Measurements from ENCODE around the gene CHRNA1.
A peak's percentile ranks its signal among the peaks of the same experiment; 100 is the strongest.

CHRNA1 gene

GRCh38 chr2:174778085-174778981, 14.1 kb upstream of the CHRNA1 start:
- TF ChIP-seq CTCF (IDR thresholded peaks at IDR 0.05; ENCODE audit: low read length, missing control alignments), result no peak
- peak; percentile 97 for DNase-seq (ENCODE audit: low read depth)
- H3K4me3 ChIP-seq (replicated peaks; ENCODE audit: low read depth, low read length), result no peak overlapping the region

- DNase-seq (ENCODE audit: low read depth), result no peak
- TF ChIP-seq CTCF (IDR thresholded peaks at IDR 0.05; ENCODE audit: low read length, missing control alignments), result no peak
- H3K4me3 ChIP-seq (replicated peaks; ENCODE audit: low read depth, low read length), result no peak overlapping the region
These were observed 13.2 kb upstream of the CHRNA1 start for GRCh38 chr2:174777347-174778084.

GRCh38 chr2:174776675-174777074, 12.4 kb upstream of the CHRNA1 start:
- DNase-seq (ENCODE audit: low read depth), result no peak
- no peak overlapping the region for H3K4me3 ChIP-seq (replicated peaks; ENCODE audit: low read depth, low read length)
- TF ChIP-seq CTCF (IDR thresholded peaks at IDR 0.05; ENCODE audit: low read length, missing control alignments), result no peak

GRCh38 chr2:174776223-174776622, 12.0 kb upstream of the CHRNA1 start:
- no peak for DNase-seq (ENCODE audit: low read depth)
- H3K4me3 ChIP-seq (replicated peaks; ENCODE audit: low read depth, low read length), result no peak overlapping the region
- TF ChIP-seq CTCF (IDR thresholded peaks at IDR 0.05; ENCODE audit: low read length, missing control alignments), result peak; percentile 25

GRCh38 chr2:174775571-174775980, 11.3 kb upstream of the CHRNA1 start:
- DNase-seq (ENCODE audit: low read depth), result no peak
- TF ChIP-seq CTCF (IDR thresholded peaks at IDR 0.05; ENCODE audit: low read length, missing control alignments), result no peak
- no peak overlapping the region for H3K4me3 ChIP-seq (replicated peaks; ENCODE audit: low read depth, low read length)

GRCh38 chr2:174774886-174775285, 10.6 kb upstream of the CHRNA1 start:
- no peak for TF ChIP-seq CTCF (IDR thresholded peaks at IDR 0.05; ENCODE audit: low read length, missing control alignments)
- no peak for DNase-seq (ENCODE audit: low read depth)
- no peak overlapping the region for H3K4me3 ChIP-seq (replicated peaks; ENCODE audit: low read depth, low read length)

Measured in fibroblast of pulmonary artery (primary cell).